Fibroblast of peridontal ligament (primary cell): ENCODE results near the gene TIPARP.

Source experiments
- DNase-seq: peaks from one replicate; pipeline ENCODE4 v3.0.0-alpha.2; 2010; ENCODE audit errors: extremely low read depth

Gene TIPARP

GRCh38 chr3:156674046-156674910, at the start of gene TIPARP:
Gene TIPARP, plus strand, starts transcription at chr3:156674590. Its CDS starts 3,108 bp downstream, at chr3:156677698.
- peak; percentile 95 for DNase-seq

GRCh38 chr3:156626104-156626503, 48.3 kb upstream of the TIPARP start:
- no peak for DNase-seq

GRCh38 chr3:156627946-156628569, 46.3 kb upstream of the TIPARP start:
- DNase-seq = no peak

- no peak for DNase-seq
Measured at GRCh38 chr3:156628836-156629618, 45.4 kb upstream of the TIPARP start.

GRCh38 chr3:156630081-156630772, 44.2 kb upstream of the TIPARP start:
- DNase-seq = no peak

- DNase-seq = no peak
Measured at GRCh38 chr3:156630773-156631093, 43.7 kb upstream of the TIPARP start.

GRCh38 chr3:156631323-156631722, 43.1 kb upstream of the TIPARP start:
- no peak for DNase-seq

- DNase-seq = no peak
Measured at GRCh38 chr3:156632601-156633000, 41.8 kb upstream of the TIPARP start.

GRCh38 chr3:156633335-156633734, 41.1 kb upstream of the TIPARP start:
- peak; percentile 77 for DNase-seq

- DNase-seq = no peak
Measured at GRCh38 chr3:156635034-156635433, 39.4 kb upstream of the TIPARP start.

- DNase-seq = no peak
Measured at GRCh38 chr3:156635973-156636372, 38.4 kb upstream of the TIPARP start.

GRCh38 chr3:156637480-156638022, 36.8 kb upstream of the TIPARP start:
- DNase-seq = no peak

- DNase-seq = no peak
Measured at GRCh38 chr3:156638271-156638670, 36.1 kb upstream of the TIPARP start.

- DNase-seq = no peak
Measured at GRCh38 chr3:156639414-156640023, 34.9 kb upstream of the TIPARP start.

GRCh38 chr3:156641618-156641975, 32.8 kb upstream of the TIPARP start:
- DNase-seq = no peak

GRCh38 chr3:156642750-156643728, 31.4 kb upstream of the TIPARP start:
- peak; percentile 35 for DNase-seq

- DNase-seq = no peak
Measured at GRCh38 chr3:156643729-156644389, 30.5 kb upstream of the TIPARP start.

GRCh38 chr3:156644958-156645357, 29.4 kb upstream of the TIPARP start:
- DNase-seq = no peak

- DNase-seq = no peak
Measured at GRCh38 chr3:156646958-156647357, 27.4 kb upstream of the TIPARP start.

- DNase-seq = no peak
Measured at GRCh38 chr3:156648086-156648485, 26.3 kb upstream of the TIPARP start.
